RWPE2 (cell line): ENCODE data around the gene TANGO2.

Source experiments
- ATAC-seq: fragments of 200-7000 bp; cut with Tn5 transposase; 3 replicates; pipeline ENCODE4 v1.9.1; 2021; ENCODE audit warnings: low read depth
- DNase-seq: peaks from one replicate; pipeline ENCODE4 v3.0.0-alpha.2; 2020; ENCODE audit warnings: low spot score
- H3K27ac ChIP-seq: fragments of 450-650 bp; 2 replicates; pipeline ENCODE4 v1.5.1; 2017; ENCODE audit warnings: mild to moderate bottlenecking; ENCODE audit not compliant: poor library complexity, severe bottlenecking
- H3K27me3 ChIP-seq: fragments of 250-450 bp; sonication (Bioruptor Pico); 2 replicates; pipeline ENCODE4 v1.5.1; 2021; ENCODE audit warnings: mild to moderate bottlenecking, moderate library complexity; ENCODE audit not compliant: insufficient read depth, poor library complexity, severe bottlenecking
- H3K36me3 ChIP-seq: fragments of 250-450 bp; sonication (Bioruptor Pico); 2 replicates; pipeline ENCODE4 v1.5.1; 2020; ENCODE audit warnings: low read depth, mild to moderate bottlenecking, moderate library complexity
- H3K4me1 ChIP-seq: fragments of 250-450 bp; sonication (Bioruptor Pico); 2 replicates; pipeline ENCODE4 v1.5.1; 2021; ENCODE audit warnings: mild to moderate bottlenecking, moderate library complexity; ENCODE audit not compliant: insufficient read depth, poor library complexity, severe bottlenecking
- H3K4me3 ChIP-seq: fragments of 250-450 bp; sonication (Bioruptor Pico); 2 replicates; pipeline ENCODE4 v1.5.1; 2021; ENCODE audit warnings: mild to moderate bottlenecking, moderate library complexity; ENCODE audit not compliant: severe bottlenecking
- H3K9me3 ChIP-seq: fragments of 250-450 bp; sonication (Bioruptor Pico); 2 replicates; pipeline ENCODE4 v1.5.1; 2021; ENCODE audit warnings: mild to moderate bottlenecking, moderate library complexity; ENCODE audit not compliant: severe bottlenecking
- TF ChIP-seq, protein P1 (sequence below): fragments of 450-650 bp; IDR thresholded peaks from one replicate; pipeline ENCODE4 v1.5.1; 2017; ENCODE audit warnings: mild to moderate bottlenecking, moderate library complexity; ENCODE audit not compliant: poor library complexity, severe bottlenecking

The TANGO2 gene

DNA sequence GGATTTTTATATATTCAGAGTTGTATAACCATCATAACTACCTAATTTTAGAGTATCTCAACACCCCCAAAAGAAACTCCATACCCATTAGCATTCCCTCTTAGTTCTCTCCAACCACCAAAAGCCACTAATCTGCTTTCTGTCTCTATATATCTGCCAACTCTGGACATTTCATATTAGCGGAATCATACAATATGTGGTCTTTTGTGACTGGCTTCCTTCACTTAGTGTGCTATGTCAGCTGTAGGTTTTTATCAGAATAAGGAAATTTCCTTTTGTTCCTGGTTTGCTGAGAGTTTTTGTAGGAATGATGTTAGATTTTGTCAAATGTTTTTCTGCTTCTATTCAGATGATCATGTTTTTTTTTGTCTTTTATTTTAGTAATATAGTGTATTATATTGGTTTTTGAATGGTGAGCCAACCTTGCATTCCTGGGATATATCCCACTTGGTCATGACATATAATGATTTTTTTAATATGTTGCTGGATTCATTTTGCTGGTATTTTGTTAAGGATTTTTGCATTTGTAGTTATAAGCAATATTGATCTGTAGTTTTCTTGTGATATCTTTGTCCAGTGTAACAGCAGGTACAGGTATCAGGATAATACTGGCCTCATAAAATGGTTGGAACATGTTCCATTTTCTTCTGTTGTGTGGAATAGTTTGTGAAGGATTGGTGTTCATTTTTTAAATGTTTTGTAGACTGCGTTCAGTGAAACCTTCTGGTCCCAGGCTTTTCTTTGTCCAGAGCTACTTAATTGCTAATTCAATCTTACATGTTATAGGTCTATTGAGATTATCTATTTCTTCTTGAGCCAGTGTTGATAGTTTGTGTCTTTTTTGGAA is 75.9 kb downstream of the TANGO2 start:
- Histone ChIP-seq H3K4me3 (no peak overlapping the region), H3K36me3 (peaks cover 97% of the 10 kb centered on the region), H3K27me3 (no peaks in the 10 kb centered on the region), H3K27ac (no peak overlapping the region), H3K9me3 (peaks cover 5% of the 10 kb centered on the region), H3K4me1 (no peaks in the 10 kb centered on the region)
- no peak for ATAC-seq
- DNase-seq, result no peak
- TF ChIP-seq, protein P1, sequence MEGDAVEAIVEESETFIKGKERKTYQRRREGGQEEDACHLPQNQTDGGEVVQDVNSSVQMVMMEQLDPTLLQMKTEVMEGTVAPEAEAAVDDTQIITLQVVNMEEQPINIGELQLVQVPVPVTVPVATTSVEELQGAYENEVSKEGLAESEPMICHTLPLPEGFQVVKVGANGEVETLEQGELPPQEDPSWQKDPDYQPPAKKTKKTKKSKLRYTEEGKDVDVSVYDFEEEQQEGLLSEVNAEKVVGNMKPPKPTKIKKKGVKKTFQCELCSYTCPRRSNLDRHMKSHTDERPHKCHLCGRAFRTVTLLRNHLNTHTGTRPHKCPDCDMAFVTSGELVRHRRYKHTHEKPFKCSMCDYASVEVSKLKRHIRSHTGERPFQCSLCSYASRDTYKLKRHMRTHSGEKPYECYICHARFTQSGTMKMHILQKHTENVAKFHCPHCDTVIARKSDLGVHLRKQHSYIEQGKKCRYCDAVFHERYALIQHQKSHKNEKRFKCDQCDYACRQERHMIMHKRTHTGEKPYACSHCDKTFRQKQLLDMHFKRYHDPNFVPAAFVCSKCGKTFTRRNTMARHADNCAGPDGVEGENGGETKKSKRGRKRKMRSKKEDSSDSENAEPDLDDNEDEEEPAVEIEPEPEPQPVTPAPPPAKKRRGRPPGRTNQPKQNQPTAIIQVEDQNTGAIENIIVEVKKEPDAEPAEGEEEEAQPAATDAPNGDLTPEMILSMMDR, result no peak

DNA sequence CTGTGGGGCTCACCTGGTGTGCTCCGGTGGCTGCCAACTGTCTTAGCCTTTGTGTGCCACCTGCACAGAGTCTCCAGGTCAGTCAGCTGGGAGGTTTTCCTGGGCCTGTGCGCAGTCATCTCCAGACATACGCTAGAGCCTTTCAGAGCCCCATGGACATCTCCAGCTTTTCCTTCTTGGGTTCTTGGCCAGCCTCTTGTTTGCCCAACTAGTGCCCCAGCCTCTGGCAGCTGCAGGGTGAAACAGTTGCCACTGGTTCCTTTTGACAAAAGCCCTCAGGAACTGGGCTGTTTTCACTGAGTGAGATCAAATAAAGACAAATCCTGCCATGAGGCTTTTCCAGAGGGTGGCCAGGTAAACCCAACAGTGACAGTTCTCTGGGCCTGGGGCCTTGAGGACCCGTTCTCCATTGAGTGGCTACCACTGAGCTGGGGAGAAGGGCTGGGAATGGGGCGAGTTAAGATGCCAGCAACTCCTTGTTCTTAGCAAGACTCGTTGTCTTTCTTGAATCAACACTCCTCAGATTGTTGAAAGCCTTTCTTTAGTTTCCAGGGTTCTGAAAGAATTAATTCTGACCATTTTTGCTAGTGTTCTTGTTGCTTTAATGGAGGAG is 78.3 kb downstream of the TANGO2 start:
- ATAC-seq, result no peak
- TF ChIP-seq, protein P1, result no peak
- H3K4me3 ChIP-seq, result no peak overlapping the region
- no peaks in the 10 kb centered on the region for H3K27me3 ChIP-seq
- H3K4me1 ChIP-seq, result no peaks in the 10 kb centered on the region
- H3K36me3 ChIP-seq, result peaks cover 96% of the 10 kb centered on the region
- H3K9me3 ChIP-seq, result peaks cover 5% of the 10 kb centered on the region
- no peak overlapping the region for H3K27ac ChIP-seq
- DNase-seq, result no peak

DNA sequence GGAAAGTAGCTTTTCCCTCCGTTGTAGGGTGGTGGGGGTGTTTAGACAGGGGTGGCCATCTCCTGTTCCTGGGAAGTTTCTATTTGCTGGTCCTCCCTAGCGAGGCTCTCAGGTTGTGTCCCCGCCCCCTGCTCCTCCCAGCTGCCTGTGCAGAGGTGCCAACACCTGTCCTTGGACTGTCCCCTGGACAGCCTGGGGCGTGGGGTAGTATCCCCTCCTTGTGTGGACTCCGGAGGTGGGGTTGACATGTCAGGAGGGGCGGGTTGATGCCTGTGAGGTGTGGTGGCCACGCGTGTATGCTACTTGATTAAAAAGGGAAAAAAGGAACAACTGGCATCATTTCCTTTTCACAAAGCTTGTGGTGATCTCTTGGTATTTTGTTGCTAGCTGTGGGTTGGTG is 80.7 kb downstream of the TANGO2 start:
- H3K4me3 ChIP-seq, result no peak overlapping the region
- H3K36me3 ChIP-seq, result peaks cover 96% of the 10 kb centered on the region
- H3K9me3 ChIP-seq, result peaks cover 1% of the 10 kb centered on the region
- no peaks in the 10 kb centered on the region for H3K27me3 ChIP-seq
- no peaks in the 10 kb centered on the region for H3K4me1 ChIP-seq
- no peak overlapping the region for H3K27ac ChIP-seq
- TF ChIP-seq, protein P1, result no peak
- ATAC-seq (no peak), DNase-seq (no peak)

DNA sequence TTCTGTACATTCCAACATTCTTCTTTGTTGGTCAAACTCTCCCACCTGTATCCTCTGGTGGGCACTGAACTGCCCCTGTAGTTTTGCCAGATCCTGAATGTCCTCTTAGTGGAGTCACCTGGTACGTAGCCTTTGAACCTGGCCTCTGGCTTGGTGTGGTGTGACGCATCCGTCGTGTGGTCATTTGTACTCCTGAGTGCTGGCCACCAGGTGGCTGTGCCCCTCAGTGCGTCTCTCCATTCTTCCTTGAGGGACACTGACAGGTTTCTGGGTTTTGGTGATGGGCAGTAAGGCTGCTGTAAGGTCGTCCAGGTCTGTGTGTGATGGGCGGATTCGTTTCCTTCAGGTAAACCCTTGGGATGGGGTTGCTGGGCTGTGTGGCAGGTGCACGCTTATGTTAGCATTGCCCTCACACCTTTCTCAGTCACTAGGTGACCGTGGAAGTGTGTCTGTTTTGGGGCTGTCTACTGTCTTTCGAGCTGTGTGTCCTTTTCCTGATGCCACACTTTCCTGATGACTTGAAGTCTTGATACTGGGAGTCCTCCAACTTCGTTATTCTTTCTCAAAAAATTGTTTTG is 81.4 kb downstream of the TANGO2 start:
- no peak overlapping the region for H3K4me3 ChIP-seq
- no peak for ATAC-seq
- TF ChIP-seq, protein P1, result no peak
- no peaks in the 10 kb centered on the region for H3K4me1 ChIP-seq
- peaks cover 96% of the 10 kb centered on the region for H3K36me3 ChIP-seq
- no peak overlapping the region for H3K27ac ChIP-seq
- no peaks in the 10 kb centered on the region for H3K9me3 ChIP-seq
- DNase-seq, result no peak
- no peaks in the 10 kb centered on the region for H3K27me3 ChIP-seq
